AG09309 (cell line): Measurements from ENCODE around the gene NBPF3.
A peak's percentile ranks its signal among the peaks of the same experiment; 100 is the strongest.
"Not testable (repeated sequence)": the region's sequence is repeated elsewhere in the genome, so short reads cannot be mapped to it uniquely, and the experiment has no call there.

ENCODE experiments used
- DNase-seq: peaks from one replicate; pipeline ENCODE4 v3.0.0-alpha.2; 2010; ENCODE audit warnings: low read depth
- H3K4me3 ChIP-seq: 2 replicates; pipeline ENCODE4 v1.5.1; 2011; ENCODE audit warnings: mild to moderate bottlenecking, low read depth, low read length, moderate library complexity; ENCODE audit not compliant: control insufficient read depth
- TF ChIP-seq, protein P1 (sequence below): IDR thresholded peaks from 2 replicates; pipeline ENCODE4 v1.5.1; 2011; ENCODE audit warnings: mild to moderate bottlenecking, low read depth, low read length, inconsistent platforms; ENCODE audit not compliant: insufficient read depth, control insufficient read depth; ENCODE audit errors: missing control alignments

The NBPF3 gene, protein sequence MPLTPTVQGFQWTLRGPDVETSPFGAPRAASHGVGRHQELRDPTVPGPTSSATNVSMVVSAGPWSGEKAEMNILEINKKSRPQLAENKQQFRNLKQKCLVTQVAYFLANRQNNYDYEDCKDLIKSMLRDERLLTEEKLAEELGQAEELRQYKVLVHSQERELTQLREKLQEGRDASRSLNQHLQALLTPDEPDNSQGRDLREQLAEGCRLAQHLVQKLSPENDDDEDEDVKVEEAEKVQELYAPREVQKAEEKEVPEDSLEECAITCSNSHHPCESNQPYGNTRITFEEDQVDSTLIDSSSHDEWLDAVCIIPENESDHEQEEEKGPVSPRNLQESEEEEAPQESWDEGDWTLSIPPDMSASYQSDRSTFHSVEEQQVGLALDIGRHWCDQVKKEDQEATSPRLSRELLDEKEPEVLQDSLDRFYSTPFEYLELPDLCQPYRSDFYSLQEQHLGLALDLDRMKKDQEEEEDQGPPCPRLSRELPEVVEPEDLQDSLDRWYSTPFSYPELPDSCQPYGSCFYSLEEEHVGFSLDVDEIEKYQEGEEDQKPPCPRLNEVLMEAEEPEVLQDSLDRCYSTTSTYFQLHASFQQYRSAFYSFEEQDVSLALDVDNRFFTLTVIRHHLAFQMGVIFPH

DNA sequence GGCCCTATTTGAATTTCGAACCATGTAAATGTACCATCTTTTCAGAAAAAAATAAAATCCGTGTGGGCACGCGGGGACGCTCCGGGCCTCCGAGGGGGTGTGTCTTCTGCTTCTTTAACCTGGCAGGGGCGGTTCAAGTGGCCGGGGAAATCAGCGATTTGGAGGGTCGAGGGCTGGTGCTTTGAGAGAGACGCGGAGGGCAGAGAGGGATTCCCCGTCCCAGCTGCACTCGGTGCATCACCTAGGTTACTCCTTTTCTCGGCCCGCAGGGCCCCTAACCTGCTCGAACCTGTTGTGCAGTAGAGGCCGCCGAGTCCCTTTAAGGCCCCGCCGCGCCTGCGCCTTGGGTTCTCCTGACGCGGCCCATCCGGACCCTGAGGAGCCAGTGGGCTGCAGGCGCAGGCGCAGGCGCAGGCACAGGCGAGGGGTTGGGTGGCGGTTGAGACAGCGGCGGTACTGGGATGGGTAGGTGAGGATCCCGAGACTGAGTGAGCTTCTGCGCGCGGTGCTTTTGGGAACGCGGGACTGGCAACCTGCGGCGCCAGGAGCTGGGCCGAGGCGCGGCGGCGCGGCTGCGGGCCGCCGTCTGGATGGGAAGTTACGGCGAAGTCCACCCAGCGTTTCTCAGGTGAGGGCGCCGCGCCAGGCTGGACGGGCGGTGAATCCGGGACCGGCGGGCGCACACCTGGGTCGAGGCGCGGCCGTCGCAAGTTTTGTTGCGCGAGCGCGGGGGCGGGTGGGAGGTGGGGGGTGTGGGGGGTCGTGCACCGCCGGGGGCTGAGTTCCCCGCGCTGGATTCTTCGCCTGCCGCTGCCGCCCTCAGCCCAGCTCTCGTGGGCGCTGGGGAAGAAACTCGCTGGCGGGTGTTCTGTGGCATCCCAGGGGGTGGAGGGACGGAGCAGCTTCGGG, at the start of gene NBPF3:
NBPF3 (plus strand) TSS at position 417 of the 909 bp plus-strand sequence. CDS start 4,950 bp downstream, outside the sequence.
- no peak for DNase-seq
- TF ChIP-seq, protein P1, sequence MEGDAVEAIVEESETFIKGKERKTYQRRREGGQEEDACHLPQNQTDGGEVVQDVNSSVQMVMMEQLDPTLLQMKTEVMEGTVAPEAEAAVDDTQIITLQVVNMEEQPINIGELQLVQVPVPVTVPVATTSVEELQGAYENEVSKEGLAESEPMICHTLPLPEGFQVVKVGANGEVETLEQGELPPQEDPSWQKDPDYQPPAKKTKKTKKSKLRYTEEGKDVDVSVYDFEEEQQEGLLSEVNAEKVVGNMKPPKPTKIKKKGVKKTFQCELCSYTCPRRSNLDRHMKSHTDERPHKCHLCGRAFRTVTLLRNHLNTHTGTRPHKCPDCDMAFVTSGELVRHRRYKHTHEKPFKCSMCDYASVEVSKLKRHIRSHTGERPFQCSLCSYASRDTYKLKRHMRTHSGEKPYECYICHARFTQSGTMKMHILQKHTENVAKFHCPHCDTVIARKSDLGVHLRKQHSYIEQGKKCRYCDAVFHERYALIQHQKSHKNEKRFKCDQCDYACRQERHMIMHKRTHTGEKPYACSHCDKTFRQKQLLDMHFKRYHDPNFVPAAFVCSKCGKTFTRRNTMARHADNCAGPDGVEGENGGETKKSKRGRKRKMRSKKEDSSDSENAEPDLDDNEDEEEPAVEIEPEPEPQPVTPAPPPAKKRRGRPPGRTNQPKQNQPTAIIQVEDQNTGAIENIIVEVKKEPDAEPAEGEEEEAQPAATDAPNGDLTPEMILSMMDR: no peak
- peak within 1 kb of the TSS; percentile 69 for H3K4me3 ChIP-seq

DNA sequence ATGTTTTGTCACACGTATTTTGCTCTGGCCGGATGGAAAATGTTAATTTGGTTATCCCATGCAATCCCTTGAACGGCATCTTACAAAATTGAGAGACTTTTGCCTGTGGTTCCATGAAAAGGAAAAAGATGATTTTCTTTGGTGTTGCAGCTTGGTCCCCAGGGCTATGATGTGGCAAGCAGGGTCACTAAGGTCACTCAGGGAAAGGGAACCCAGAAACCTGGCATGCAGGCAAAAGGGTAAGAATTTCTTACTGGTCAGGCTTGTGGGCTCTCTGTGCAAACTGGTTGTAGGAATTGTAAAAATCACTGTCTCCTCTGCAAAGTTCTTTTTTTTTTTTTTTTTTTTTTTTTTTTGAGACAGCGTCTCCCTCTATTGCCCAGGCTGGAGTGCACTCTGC, 48.4 kb upstream of the NBPF3 start:
- DNase-seq: no peak
- TF ChIP-seq, protein P1: no peak
- H3K4me3 ChIP-seq: no peak overlapping the region

DNA sequence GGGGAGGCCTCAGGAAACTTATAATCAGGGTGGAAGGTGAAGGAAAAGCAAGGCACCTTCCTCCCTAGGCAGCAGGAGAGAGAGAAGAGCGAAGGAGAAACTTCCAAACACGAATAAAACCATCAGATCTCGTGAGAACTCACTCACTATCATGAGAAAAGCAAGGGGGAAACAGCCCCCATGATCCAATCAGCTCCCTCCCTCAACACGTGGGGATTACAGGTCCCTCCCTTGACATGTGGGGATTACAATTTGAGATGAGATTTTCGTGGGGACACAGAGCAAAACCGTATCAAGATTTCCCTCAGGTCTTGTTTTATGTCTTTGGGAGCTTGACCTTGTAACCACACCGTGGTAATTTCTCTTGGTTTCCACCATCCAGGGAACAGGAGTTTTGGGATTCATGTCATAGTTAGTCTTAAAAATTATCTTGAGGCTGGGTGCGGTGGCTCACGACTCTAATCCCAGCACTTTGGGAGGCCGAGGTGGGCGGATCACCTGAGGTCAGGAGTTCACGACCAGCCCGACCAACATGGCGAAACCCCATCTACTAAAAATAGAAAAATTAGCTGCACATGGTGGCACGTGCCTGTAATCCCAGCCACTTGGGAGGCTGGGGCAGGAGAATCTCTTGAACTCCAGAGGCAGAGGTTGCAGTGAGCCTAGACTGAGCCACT, 47.2 kb upstream of the NBPF3 start:
- TF ChIP-seq, protein P1: no peak
- H3K4me3 ChIP-seq: no peak overlapping the region
- DNase-seq: no peak

DNA sequence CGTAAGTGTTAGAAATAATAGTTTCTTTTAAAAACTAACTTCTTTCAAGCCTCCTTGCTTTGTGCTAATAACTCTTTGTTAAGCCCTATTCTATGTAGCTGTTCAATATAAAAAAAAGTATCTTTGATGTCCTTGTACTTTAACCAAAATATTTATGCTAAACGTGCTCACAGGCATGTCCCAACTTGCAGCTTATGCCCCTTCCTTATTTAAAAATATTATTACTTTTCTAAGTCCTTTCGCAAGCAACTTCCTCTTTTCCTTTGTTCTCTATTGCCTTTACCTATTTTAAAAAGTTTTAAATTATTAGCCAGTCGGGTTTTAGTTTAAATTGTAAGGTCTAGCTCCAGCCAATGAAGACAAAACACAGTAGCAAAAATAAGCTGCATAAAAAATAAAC, 43.4 kb upstream of the NBPF3 start:
- no peak overlapping the region for H3K4me3 ChIP-seq
- TF ChIP-seq, protein P1: no peak
- DNase-seq: no peak

DNA sequence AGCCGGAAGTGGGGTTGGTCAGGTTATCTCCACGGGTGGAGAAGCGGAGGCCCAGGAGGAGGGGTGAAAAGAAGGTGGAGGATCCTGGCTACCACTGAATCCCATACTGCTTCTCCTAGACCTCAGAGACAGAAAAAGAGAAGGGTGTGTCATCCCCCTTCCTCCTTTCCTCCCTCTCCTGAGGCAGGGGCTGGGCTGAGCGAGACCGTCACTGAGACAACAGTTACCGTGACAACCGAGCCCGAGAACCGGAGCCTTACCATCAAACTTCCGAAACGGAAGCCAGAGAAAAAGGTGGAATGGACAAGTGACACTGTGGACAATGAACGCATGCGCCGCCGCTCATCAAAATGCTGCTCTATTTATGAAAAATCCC, 42.1 kb upstream of the NBPF3 start:
- TF ChIP-seq, protein P1: no peak
- no peak for DNase-seq
- H3K4me3 ChIP-seq: no peak overlapping the region

DNA sequence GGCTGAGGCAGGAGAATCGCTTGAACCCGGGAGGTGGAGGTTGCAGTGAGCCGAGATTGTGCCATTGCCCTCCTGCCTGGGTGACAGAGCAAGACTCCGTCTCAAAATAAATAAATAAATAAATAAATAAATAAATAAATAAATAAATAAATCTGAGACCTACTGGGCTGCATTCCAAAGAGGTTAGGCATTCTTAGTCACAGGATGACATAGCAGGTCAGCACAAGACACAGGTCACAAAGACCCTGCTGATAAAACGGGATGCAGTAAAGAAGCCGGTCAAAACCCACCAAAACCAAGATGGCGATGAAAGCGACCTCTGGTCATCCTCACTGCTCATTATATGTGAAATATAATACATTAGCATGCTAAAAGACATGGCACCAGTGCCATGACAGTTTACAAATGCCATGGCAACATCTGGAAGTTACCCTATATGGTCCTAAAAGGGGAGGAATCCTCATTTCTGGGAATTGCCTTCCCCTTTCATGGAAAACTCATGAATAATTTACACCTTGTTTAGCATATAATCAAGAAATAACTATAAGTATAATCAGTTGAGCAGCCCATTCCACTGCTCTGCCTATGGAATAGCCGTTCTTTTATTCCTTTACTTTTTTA, 38.1 kb upstream of the NBPF3 start:
- not testable (repeated sequence) for H3K4me3 ChIP-seq, DNase-seq
